GM20431 (cell line): Measurements from ENCODE around the gene ZNF239.
"Not testable (repeated sequence)": the region's sequence is repeated elsewhere in the genome, so short reads cannot be mapped to it uniquely, and the experiment has no call there.

Experiments
- in situ Hi-C: fragments of 300-500 bp; cut with MseI, MboI; formaldehyde crosslinking; loops from one replicate; pipeline ENCODE4 v1.15.0; 2020; ENCODE audit warnings: low sequenced_read_pairs; ENCODE audit not compliant: unreplicated experiment

The ZNF239 gene

GRCh38 chr10:43574001-43574892 is at the start of gene ZNF239:
ZNF239 (minus strand) TSS chr10:43574616; CDS start chr10:43558079, 16,537 bp downstream.
- in situ Hi-C loops = no loop called here

GRCh38 chr10:43623351-43623750 is 48.9 kb upstream of the ZNF239 start:
- in situ Hi-C loops = no loop called here

- in situ Hi-C loops = no loop called here
These were observed 47.6 kb upstream of the ZNF239 start for GRCh38 chr10:43622038-43622437.

- in situ Hi-C loops = no loop called here
These were observed 45.0 kb upstream of the ZNF239 start for GRCh38 chr10:43619368-43619767.

- in situ Hi-C loops = no loop called here
These were observed 42.4 kb upstream of the ZNF239 start for GRCh38 chr10:43616697-43617370.

- in situ Hi-C loops = no loop called here
These were observed 36.2 kb upstream of the ZNF239 start for GRCh38 chr10:43610636-43611035.

GRCh38 chr10:43607199-43607573 is 32.8 kb upstream of the ZNF239 start:
- in situ Hi-C loops = no loop called here

- in situ Hi-C loops = no loop called here
These were observed 32.1 kb upstream of the ZNF239 start, which contains the start of gene ZNF485 for GRCh38 chr10:43606323-43607198. ZNF485 (plus strand) TSS chr10:43606438; CDS start chr10:43607051, 613 bp downstream.

GRCh38 chr10:43605850-43606322 is 31.5 kb upstream of the ZNF239 start:
- in situ Hi-C loops = no loop called here

GRCh38 chr10:43601576-43601975 is 27.2 kb upstream of the ZNF239 start:
- in situ Hi-C loops = not testable (repeated sequence)

- in situ Hi-C loops = no loop called here
These were observed 24.9 kb upstream of the ZNF239 start for GRCh38 chr10:43599333-43599732.

- in situ Hi-C loops = no loop called here
These were observed 24.0 kb upstream of the ZNF239 start for GRCh38 chr10:43598446-43598845.

- in situ Hi-C loops = no loop called here
These were observed 22.1 kb upstream of the ZNF239 start for GRCh38 chr10:43596546-43596945.

GRCh38 chr10:43595739-43596298 is 21.4 kb upstream of the ZNF239 start:
- in situ Hi-C loops = no loop called here

- in situ Hi-C loops = no loop called here
These were observed 20.7 kb upstream of the ZNF239 start for GRCh38 chr10:43594944-43595589.

GRCh38 chr10:43591303-43591904 is 17.0 kb upstream of the ZNF239 start:
- in situ Hi-C loops = no loop called here

GRCh38 chr10:43586730-43587115 is 12.3 kb upstream of the ZNF239 start:
- in situ Hi-C loops = not testable (repeated sequence)

GRCh38 chr10:43585981-43586729 is 11.7 kb upstream of the ZNF239 start:
- in situ Hi-C loops = no loop called here
